Measurements from ENCODE around the gene GPATCH4.

DNA sequence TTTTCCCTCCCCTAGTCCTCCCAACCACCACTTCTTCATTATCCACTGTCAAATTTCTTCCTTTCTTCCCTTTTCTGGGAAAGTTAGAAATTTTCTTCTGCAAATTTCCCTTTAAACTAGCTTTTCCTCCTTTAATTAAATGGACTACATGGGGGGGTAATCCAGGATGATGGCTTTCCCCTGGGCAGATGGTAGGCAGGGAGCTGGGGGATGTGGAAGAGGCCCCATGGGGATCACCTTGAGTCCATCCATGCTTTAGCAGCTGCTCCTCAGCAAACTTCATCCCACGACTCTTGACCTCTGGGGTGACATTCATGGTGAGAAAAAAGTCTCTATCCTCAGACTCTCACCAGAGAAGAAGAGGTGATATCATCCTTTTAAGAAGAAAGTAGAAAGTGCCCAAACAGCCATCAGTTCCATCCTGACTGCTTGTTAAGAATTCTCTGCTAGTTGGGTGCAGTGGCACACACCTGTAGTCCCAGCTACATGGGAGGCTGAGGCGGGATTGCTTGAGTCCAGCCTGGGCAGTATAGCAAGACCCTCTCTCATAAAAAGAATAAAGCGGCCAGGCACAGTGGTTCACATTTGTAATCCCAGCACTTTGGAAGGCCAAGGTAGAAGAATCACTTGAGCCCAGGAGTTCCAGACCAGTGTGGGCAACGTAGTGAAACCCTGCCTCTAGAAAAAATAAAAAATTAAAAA, 2.4 kb downstream of the GPATCH4 start:
- TF ChIP-seq, protein P1, sequence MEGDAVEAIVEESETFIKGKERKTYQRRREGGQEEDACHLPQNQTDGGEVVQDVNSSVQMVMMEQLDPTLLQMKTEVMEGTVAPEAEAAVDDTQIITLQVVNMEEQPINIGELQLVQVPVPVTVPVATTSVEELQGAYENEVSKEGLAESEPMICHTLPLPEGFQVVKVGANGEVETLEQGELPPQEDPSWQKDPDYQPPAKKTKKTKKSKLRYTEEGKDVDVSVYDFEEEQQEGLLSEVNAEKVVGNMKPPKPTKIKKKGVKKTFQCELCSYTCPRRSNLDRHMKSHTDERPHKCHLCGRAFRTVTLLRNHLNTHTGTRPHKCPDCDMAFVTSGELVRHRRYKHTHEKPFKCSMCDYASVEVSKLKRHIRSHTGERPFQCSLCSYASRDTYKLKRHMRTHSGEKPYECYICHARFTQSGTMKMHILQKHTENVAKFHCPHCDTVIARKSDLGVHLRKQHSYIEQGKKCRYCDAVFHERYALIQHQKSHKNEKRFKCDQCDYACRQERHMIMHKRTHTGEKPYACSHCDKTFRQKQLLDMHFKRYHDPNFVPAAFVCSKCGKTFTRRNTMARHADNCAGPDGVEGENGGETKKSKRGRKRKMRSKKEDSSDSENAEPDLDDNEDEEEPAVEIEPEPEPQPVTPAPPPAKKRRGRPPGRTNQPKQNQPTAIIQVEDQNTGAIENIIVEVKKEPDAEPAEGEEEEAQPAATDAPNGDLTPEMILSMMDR (conservative IDR thresholded peaks at IDR 0.05; ENCODE audit: low read depth, low read length): no peak
- TF ChIP-seq EZH2 (IDR thresholded peaks at IDR 0.05; ENCODE audit: low read length, unreplicated experiment): no peak

All from PC-3 (cell line).